ENCODE results near the gene RAI1.

Gene RAI1

GRCh38 chr17:17648762-17649161, 32.5 kb upstream of the RAI1 start:
- H3K9me3 ChIP-seq (ENCODE audit: low read length) = peaks cover 4% of the 10 kb centered on the region
- H3K4me1 ChIP-seq (ENCODE audit: insufficient read depth, low read length) = no peaks in the 10 kb centered on the region
- no peak overlapping the region for H2AFZ ChIP-seq (ENCODE audit: low read depth, low read length)
- H3K27me3 ChIP-seq (ENCODE audit: insufficient read depth, low read length) = no peaks in the 10 kb centered on the region
- H3K36me3 ChIP-seq (ENCODE audit: insufficient read depth, low read length) = no peaks in the 10 kb centered on the region
- no peak overlapping the region for H3K4me3 ChIP-seq (ENCODE audit: low read length)

DNA sequence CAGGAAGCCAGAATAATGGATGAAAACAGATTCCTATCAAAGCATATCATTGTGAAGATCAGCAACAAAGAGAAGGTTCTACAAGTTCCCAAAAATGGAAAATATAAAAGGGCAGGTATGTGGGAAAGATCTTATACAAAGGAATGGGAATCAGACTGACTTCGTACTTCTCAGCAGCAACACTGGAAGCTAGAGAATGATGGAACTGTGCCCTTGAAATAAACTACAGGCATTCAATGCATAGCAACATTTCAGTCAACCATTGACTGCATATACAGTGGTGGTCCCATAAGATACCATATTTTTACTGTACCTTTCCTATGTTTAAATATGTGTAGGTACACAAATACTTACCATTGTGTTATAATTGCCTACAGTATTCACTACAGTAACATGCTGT, 30.3 kb upstream of the RAI1 start:
- H3K4me3 ChIP-seq (ENCODE audit: low read length) = no peak overlapping the region
- H2AFZ ChIP-seq (ENCODE audit: low read depth, low read length) = no peak overlapping the region
- no peaks in the 10 kb centered on the region for H3K9me3 ChIP-seq (ENCODE audit: low read length)
- H3K4me1 ChIP-seq (ENCODE audit: insufficient read depth, low read length) = no peaks in the 10 kb centered on the region
- no peaks in the 10 kb centered on the region for H3K27me3 ChIP-seq (ENCODE audit: insufficient read depth, low read length)
- H3K36me3 ChIP-seq (ENCODE audit: insufficient read depth, low read length) = no peaks in the 10 kb centered on the region

- Histone ChIP-seq H3K4me1 (ENCODE audit: insufficient read depth, low read length) (no peaks in the 10 kb centered on the region), H3K9me3 (ENCODE audit: low read length) (peaks cover 9% of the 10 kb centered on the region), H2AFZ (ENCODE audit: low read depth, low read length) (no peak overlapping the region), H3K4me3 (ENCODE audit: low read length) (no peak overlapping the region), H3K27me3 (ENCODE audit: insufficient read depth, low read length) (no peaks in the 10 kb centered on the region), H3K36me3 (ENCODE audit: insufficient read depth, low read length) (no peaks in the 10 kb centered on the region)
Measured at GRCh38 chr17:17653343-17653742, 27.9 kb upstream of the RAI1 start.

- Histone ChIP-seq H2AFZ (ENCODE audit: low read depth, low read length) (no peak overlapping the region), H3K4me3 (ENCODE audit: low read length) (no peak overlapping the region), H3K27me3 (ENCODE audit: insufficient read depth, low read length) (no peaks in the 10 kb centered on the region), H3K4me1 (ENCODE audit: insufficient read depth, low read length) (peaks cover 10% of the 10 kb centered on the region), H3K9me3 (ENCODE audit: low read length) (peaks cover 12% of the 10 kb centered on the region), H3K36me3 (ENCODE audit: insufficient read depth, low read length) (no peaks in the 10 kb centered on the region)
Measured at GRCh38 chr17:17659340-17659739, 21.9 kb upstream of the RAI1 start.

DNA sequence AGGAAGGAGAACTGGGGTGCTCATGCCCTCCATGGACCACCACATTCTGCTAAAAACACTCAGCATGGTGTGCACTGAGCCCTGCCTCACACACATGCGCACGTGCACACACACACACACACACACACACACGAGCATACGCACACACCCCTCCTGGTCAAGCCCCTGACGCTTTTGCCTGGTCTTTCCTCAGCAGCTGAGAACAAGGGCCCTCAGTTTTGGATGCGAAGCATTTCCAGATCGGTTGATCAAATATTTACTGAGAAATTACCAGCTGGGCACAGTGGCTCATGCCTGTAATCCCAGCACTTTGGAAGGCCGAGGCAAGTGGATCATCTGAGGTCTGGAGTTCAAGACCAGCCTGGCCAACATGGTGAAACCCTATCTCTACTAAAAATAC, 20.1 kb upstream of the RAI1 start:
- no peak overlapping the region for H3K4me3 ChIP-seq (ENCODE audit: low read length)
- peaks cover 10% of the 10 kb centered on the region for H3K4me1 ChIP-seq (ENCODE audit: insufficient read depth, low read length)
- peaks cover 12% of the 10 kb centered on the region for H3K9me3 ChIP-seq (ENCODE audit: low read length)
- H3K36me3 ChIP-seq (ENCODE audit: insufficient read depth, low read length) = no peaks in the 10 kb centered on the region
- no peaks in the 10 kb centered on the region for H3K27me3 ChIP-seq (ENCODE audit: insufficient read depth, low read length)
- H2AFZ ChIP-seq (ENCODE audit: low read depth, low read length) = no peak overlapping the region

GRCh38 chr17:17661834-17662385, 19.3 kb upstream of the RAI1 start:
- no peak overlapping the region for H3K4me3 ChIP-seq (ENCODE audit: low read length)
- no peak overlapping the region for H2AFZ ChIP-seq (ENCODE audit: low read depth, low read length)
- H3K4me1 ChIP-seq (ENCODE audit: insufficient read depth, low read length) = peaks cover 10% of the 10 kb centered on the region
- H3K9me3 ChIP-seq (ENCODE audit: low read length) = peaks cover 9% of the 10 kb centered on the region
- H3K36me3 ChIP-seq (ENCODE audit: insufficient read depth, low read length) = no peaks in the 10 kb centered on the region
- no peaks in the 10 kb centered on the region for H3K27me3 ChIP-seq (ENCODE audit: insufficient read depth, low read length)

GRCh38 chr17:17663160-17664063, 17.8 kb upstream of the RAI1 start:
- Histone ChIP-seq H3K27me3 (ENCODE audit: insufficient read depth, low read length) (no peaks in the 10 kb centered on the region), H2AFZ (ENCODE audit: low read depth, low read length) (no peak overlapping the region), H3K4me3 (ENCODE audit: low read length) (no peak overlapping the region), H3K36me3 (ENCODE audit: insufficient read depth, low read length) (no peaks in the 10 kb centered on the region), H3K4me1 (ENCODE audit: insufficient read depth, low read length) (peaks cover 19% of the 10 kb centered on the region), H3K9me3 (ENCODE audit: low read length) (peaks cover 3% of the 10 kb centered on the region)

GRCh38 chr17:17664064-17664452, 17.2 kb upstream of the RAI1 start:
- peaks cover 2% of the 10 kb centered on the region for H3K9me3 ChIP-seq (ENCODE audit: low read length)
- H2AFZ ChIP-seq (ENCODE audit: low read depth, low read length) = no peak overlapping the region
- peaks cover 25% of the 10 kb centered on the region for H3K4me1 ChIP-seq (ENCODE audit: insufficient read depth, low read length)
- no peaks in the 10 kb centered on the region for H3K27me3 ChIP-seq (ENCODE audit: insufficient read depth, low read length)
- H3K36me3 ChIP-seq (ENCODE audit: insufficient read depth, low read length) = no peaks in the 10 kb centered on the region
- no peak overlapping the region for H3K4me3 ChIP-seq (ENCODE audit: low read length)

GRCh38 chr17:17665255-17665654, 16.0 kb upstream of the RAI1 start:
- H3K4me3 ChIP-seq (ENCODE audit: low read length) = no peak overlapping the region
- no peak overlapping the region for H2AFZ ChIP-seq (ENCODE audit: low read depth, low read length)

DNA sequence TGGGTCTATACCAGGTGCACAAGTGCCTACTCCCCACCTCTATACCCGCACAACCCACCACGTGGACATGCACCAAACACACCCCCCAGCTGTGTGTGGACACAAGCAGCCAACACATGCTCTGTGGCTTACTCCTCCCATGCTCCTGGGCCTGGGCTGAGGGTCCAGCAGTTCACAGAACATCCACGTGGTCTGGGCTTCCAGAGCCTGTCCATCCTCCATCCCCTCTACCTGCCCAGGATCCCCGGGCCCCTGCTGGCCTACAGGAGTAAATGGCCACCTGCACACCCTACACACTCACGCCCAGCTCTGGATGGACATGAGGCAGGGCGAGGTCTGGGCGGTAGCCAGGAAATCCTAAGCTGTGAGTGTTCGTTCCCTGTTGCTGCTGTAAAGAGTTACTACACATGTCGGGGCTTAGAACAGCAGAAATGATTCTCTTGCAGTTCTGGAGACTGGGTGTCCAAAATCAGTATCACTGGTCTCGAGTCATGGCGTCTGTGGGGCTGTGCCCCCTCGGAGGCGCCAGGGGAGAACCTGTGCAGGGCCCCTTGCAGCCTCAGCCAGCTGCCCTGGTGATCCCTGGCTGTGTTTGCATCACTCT, 15.0 kb upstream of the RAI1 start:
- Histone ChIP-seq H2AFZ (ENCODE audit: low read depth, low read length) (no peak overlapping the region), H3K4me3 (ENCODE audit: low read length) (no peak overlapping the region), H3K36me3 (ENCODE audit: insufficient read depth, low read length) (no peaks in the 10 kb centered on the region), H3K4me1 (ENCODE audit: insufficient read depth, low read length) (peaks cover 43% of the 10 kb centered on the region), H3K27me3 (ENCODE audit: insufficient read depth, low read length) (no peaks in the 10 kb centered on the region), H3K9me3 (ENCODE audit: low read length) (no peaks in the 10 kb centered on the region)

More at GRCh38 chr17:17665255-17665654, 16.0 kb upstream of the RAI1 start:
- peaks cover 35% of the 10 kb centered on the region for H3K4me1 ChIP-seq (ENCODE audit: insufficient read depth, low read length)
- H3K9me3 ChIP-seq (ENCODE audit: low read length) = no peaks in the 10 kb centered on the region
- H3K27me3 ChIP-seq (ENCODE audit: insufficient read depth, low read length) = no peaks in the 10 kb centered on the region
- no peaks in the 10 kb centered on the region for H3K36me3 ChIP-seq (ENCODE audit: insufficient read depth, low read length)

DNA sequence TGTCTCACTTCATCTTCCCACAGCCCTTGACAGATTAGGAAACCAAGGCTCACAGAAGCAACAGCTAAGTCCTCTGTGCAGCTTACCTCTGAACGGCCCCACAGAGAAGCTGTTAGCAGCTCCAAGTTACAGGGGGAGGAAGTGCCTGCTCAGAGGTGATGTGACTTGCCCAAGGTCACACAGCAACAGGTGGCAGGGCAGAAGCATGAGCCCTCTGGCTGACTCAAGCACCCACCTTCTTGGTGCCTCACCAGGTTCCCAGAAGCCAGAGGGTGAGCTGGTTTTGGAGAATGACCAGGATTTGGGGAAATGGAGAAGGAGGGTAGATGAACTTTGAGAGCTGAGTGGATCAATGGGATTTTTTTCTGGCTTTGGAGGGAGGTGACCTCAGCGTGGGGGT, 14.0 kb upstream of the RAI1 start:
- Histone ChIP-seq H3K4me1 (ENCODE audit: insufficient read depth, low read length) (peaks cover 43% of the 10 kb centered on the region), H3K27me3 (ENCODE audit: insufficient read depth, low read length) (no peaks in the 10 kb centered on the region), H3K36me3 (ENCODE audit: insufficient read depth, low read length) (no peaks in the 10 kb centered on the region), H2AFZ (ENCODE audit: low read depth, low read length) (no peak overlapping the region), H3K9me3 (ENCODE audit: low read length) (no peaks in the 10 kb centered on the region), H3K4me3 (ENCODE audit: low read length) (no peak overlapping the region)

DNA sequence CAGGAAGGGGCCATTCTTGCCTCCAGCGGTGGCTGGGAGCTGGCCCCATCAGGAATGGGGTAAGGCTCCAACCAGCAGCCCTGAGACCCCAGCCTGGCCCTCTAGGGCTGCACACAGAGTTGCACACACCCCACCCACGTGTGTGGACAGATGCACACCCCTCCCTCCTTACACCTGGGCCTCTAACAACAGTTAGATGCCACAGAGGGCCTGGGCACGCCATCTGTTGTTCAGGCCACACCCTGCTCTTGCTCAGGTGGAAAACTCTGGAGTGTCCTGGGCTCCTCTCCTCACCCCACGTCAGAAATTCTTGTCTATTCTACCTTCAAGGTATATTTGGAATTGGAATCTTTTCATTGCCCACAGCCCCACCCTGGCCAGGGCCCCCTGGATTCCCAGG, 13.3 kb upstream of the RAI1 start:
- no peaks in the 10 kb centered on the region for H3K36me3 ChIP-seq (ENCODE audit: insufficient read depth, low read length)
- H3K27me3 ChIP-seq (ENCODE audit: insufficient read depth, low read length) = no peaks in the 10 kb centered on the region
- H3K4me1 ChIP-seq (ENCODE audit: insufficient read depth, low read length) = peaks cover 39% of the 10 kb centered on the region
- H3K9me3 ChIP-seq (ENCODE audit: low read length) = no peaks in the 10 kb centered on the region
- H2AFZ ChIP-seq (ENCODE audit: low read depth, low read length) = no peak overlapping the region
- H3K4me3 ChIP-seq (ENCODE audit: low read length) = no peak overlapping the region

DNA sequence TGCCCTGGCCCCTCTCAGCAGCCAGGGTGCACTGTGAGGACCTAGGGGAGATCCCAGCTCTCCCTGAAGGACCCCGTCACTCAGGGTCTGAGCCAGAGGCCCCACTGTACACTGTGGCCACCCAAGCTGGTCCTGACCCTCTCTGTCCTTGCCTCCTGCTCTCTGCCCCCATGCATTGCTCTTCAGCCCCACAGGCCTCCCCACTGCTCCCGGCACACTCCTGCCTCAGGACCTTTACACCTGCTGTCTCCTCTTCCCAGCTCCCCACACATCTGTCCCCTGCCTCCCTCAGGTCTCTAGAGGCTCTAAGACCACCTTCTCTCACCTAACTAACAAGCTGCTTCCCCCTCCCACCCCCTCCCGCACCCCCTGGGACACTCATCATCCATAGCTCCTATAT, 12.9 kb upstream of the RAI1 start:
- no peak overlapping the region for H3K4me3 ChIP-seq (ENCODE audit: low read length)
- no peak overlapping the region for H2AFZ ChIP-seq (ENCODE audit: low read depth, low read length)
- H3K27me3 ChIP-seq (ENCODE audit: insufficient read depth, low read length) = no peaks in the 10 kb centered on the region
- H3K36me3 ChIP-seq (ENCODE audit: insufficient read depth, low read length) = no peaks in the 10 kb centered on the region
- H3K9me3 ChIP-seq (ENCODE audit: low read length) = no peaks in the 10 kb centered on the region
- H3K4me1 ChIP-seq (ENCODE audit: insufficient read depth, low read length) = peaks cover 36% of the 10 kb centered on the region

All from neuron (in vitro differentiated cells).